ENCODE results near the gene TMEM63A.

- TF ChIP-seq CTCF (IDR thresholded peaks at IDR 0.05; ENCODE audit: low read length), result no peak
- no peak for TF ChIP-seq EZH2 (IDR thresholded peaks at IDR 0.05; ENCODE audit: borderline replicate concordance, low read length)
These were observed 32.2 kb upstream of the TMEM63A start for GRCh38 chr1:225914391-225914790.

Measured in OCI-LY1 (cell line).